ENCODE measurements around the gene UBE2I.

Gene UBE2I

GRCh38 chr16:1356061-1356900 is 46.8 kb downstream of the UBE2I start:
- no peak overlapping the region for H3K27ac ChIP-seq
- TF ChIP-seq ZFX (IDR thresholded peaks at IDR 0.05; ENCODE audit: borderline replicate concordance) (no peak), CTCF (IDR thresholded peaks at IDR 0.05) (no peak)

DNA sequence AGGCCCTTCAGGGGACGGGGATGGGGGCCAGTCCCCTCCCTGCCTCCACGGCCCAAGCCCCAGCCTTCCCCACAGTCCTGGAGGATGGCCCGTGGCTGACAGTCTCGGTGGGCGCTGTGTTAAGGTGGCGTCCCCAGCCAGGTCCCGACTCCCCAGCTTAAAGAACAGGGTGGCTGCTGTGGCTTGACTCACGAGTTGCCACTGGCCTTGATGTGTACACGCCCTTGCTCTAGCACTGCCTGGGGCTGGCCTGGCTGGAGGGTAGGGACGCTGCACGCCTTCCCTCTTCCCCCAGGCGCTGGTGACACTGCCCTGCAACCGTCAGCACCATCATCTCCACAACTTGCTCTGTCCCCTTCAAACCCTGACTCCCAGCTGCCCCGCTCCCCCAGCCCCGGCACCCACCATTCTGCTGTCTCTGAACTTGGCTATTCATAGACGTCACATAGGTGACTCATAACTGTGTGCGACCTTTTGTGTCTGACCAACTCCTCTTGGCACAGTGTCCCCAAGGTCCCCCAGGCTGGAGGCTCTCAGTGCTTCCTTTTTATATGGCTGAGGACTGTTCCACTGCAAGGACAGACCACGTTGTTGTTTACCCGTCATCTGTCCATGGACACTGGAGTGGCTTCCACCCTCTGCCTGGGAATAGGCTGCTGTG is 48.6 kb downstream of the UBE2I start:
- H3K27ac ChIP-seq: no peak overlapping the region; the same call in 1 of the 2 replicates
- TF ChIP-seq ZFX (IDR thresholded peaks at IDR 0.05; ENCODE audit: borderline replicate concordance) (no peak), CTCF (IDR thresholded peaks at IDR 0.05) (no peak)

DNA sequence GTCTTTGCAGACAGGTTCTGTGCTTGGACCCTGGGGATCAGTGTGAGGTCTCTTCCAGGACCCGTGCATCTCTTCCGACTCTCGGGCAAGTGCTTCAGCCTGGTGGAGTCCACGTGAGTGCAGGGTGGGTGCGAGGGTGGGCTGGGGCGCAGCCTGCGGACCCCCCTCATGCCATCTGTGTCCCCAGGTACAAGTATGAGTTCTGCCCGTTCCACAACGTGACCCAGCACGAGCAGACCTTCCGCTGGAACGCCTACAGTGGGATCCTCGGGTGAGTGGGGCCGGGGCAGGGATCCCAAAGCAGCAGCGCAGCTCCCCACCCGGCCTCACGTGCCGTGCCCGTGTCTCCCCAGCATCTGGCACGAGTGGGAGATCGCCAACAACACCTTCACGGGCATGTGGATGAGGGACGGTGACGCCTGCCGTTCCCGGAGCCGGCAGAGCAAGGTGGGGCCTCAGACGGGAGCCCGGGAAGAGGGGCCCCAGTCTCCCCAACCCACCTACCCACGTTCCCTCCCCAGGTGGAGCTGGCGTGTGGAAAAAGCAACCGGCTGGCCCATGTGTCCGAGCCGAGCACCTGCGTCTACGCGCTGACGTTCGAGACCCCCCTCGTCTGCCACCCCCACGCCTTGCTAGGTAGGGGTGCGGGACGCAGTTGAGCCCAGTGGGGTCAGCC is 52.4 kb downstream of the UBE2I start:
- no peak overlapping the region for H3K27ac ChIP-seq
- TF ChIP-seq ZFX (IDR thresholded peaks at IDR 0.05; ENCODE audit: borderline replicate concordance): no peak
- TF ChIP-seq CTCF (IDR thresholded peaks at IDR 0.05): no peak

DNA sequence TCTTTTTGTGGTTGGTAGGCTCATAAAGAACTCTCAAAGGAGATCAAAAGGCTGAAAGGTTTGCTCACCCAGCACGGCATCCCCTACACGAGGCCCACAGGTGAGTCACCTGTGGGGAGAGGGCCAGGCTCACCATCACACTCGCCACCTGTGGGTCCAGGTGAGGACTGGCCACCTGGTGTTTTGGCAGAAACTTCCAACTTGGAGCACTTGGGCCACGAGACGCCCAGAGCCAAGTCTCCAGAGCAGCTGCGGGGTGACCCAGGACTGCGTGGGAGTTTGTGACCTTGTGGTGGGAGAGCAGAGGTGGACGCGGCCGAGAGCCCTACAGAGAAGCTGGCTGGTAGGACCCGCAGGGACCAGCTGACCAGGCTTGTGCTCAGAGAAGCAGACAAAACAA is 53.4 kb downstream of the UBE2I start:
- no peak overlapping the region for H3K27ac ChIP-seq
- TF ChIP-seq ZFX (IDR thresholded peaks at IDR 0.05; ENCODE audit: borderline replicate concordance): no peak
- TF ChIP-seq CTCF (IDR thresholded peaks at IDR 0.05): no peak

DNA sequence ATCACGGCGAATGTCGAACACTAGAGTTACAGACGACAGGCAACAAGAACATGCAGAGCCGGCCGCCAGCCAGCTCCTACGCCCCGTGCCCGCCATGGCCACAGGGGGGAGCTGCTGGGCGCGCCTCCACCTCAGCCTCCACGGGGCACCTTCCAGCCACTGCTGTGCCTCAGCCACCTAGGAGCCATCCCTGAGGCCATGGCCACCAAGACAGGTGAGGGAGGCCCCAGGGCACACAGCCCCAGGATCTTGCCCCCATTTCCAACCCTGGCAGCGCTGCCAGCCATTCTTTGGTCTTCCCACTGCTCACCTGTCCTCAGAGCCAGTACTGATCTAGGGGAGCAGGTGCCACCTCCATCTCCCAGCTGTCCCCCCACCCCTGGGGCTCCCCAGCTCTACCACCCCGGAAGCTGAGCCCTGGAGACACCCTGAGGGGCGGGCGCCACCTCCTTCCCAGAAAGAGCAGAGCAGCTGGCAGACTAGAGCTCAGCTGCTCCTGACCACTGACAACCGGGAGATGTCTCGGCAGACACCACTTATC is 54.1 kb downstream of the UBE2I start:
- H3K27ac ChIP-seq: 0 out of 2 replicates have a peak overlapping the region, but pooled peaks have one; percentile 12
- TF ChIP-seq ZFX (IDR thresholded peaks at IDR 0.05; ENCODE audit: borderline replicate concordance) (no peak), CTCF (IDR thresholded peaks at IDR 0.05) (peak; percentile 97)

- TF ChIP-seq ZFX (IDR thresholded peaks at IDR 0.05; ENCODE audit: borderline replicate concordance) (no peak), CTCF (IDR thresholded peaks at IDR 0.05) (no peak)
- no peak overlapping the region for H3K27ac ChIP-seq
These were observed 55.1 kb downstream of the UBE2I start for GRCh38 chr16:1364510-1364909.
